ENCODE measurements around the gene LAIR1.

The LAIR1 gene

DNA sequence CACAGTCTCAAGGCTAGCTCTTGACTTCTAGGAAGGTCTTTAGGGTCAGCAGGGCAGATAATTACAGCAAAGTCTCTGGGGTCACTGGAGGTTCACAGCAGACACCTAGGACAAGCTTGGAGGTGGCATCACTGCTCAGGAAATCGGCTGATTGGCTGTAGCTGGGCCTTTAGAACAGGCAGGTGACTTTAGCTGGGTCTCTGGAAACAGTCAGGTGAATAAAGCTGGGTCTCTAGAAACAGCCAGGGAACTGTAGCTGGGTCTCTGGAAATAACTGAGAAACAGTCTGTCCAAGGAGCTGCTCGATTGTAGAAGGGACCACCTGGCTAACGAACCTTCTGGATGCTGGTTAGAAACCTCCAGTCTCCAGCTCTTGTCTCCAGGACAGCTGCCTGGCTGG is 10.0 kb downstream of the LAIR1 start:
- Histone ChIP-seq H3K36me3 (ENCODE audit: control insufficient read depth in 2 of 2, insufficient read depth in 1 of 2, low read length in 2 of 2) (no peaks in the 10 kb centered on the region), H3K4me1 (ENCODE audit: control insufficient read depth, insufficient read depth, low read length) (no peaks in the 10 kb centered on the region), H3K4me3 (ENCODE audit: low read depth, low read length) (no peak overlapping the region), H3K9me3 (ENCODE audit: control insufficient read depth, insufficient read depth, low read depth, low read length) (no peaks in the 10 kb centered on the region), H3K27ac (ENCODE audit: extremely low read depth, low read depth, low read length) (no peak overlapping the region)
- TF ChIP-seq, protein P1, sequence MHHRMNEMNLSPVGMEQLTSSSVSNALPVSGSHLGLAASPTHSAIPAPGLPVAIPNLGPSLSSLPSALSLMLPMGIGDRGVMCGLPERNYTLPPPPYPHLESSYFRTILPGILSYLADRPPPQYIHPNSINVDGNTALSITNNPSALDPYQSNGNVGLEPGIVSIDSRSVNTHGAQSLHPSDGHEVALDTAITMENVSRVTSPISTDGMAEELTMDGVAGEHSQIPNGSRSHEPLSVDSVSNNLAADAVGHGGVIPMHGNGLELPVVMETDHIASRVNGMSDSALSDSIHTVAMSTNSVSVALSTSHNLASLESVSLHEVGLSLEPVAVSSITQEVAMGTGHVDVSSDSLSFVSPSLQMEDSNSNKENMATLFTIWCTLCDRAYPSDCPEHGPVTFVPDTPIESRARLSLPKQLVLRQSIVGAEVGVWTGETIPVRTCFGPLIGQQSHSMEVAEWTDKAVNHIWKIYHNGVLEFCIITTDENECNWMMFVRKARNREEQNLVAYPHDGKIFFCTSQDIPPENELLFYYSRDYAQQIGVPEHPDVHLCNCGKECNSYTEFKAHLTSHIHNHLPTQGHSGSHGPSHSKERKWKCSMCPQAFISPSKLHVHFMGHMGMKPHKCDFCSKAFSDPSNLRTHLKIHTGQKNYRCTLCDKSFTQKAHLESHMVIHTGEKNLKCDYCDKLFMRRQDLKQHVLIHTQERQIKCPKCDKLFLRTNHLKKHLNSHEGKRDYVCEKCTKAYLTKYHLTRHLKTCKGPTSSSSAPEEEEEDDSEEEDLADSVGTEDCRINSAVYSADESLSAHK (tag by site-specific recombination; IDR thresholded peaks at IDR 0.05), result peak; percentile 95
- TF ChIP-seq ZNF211 (tag by site-specific recombination; IDR thresholded peaks at IDR 0.05; ENCODE audit: low read depth), result no peak
- ChIA-PET POLR2A (interaction anchor here (0.9 kb wide), 1 partner anchor 94 kb away, joined by 3 read pairs; the partner anchor contains the start of gene LENG8), CTCF (interaction anchor here (0.5 to 3.8 kb wide), 3 partner anchors 35 to 188 kb away, joined by 3 to 34 read pairs (median 4); no protein-coding TSS in a partner anchor)

DNA sequence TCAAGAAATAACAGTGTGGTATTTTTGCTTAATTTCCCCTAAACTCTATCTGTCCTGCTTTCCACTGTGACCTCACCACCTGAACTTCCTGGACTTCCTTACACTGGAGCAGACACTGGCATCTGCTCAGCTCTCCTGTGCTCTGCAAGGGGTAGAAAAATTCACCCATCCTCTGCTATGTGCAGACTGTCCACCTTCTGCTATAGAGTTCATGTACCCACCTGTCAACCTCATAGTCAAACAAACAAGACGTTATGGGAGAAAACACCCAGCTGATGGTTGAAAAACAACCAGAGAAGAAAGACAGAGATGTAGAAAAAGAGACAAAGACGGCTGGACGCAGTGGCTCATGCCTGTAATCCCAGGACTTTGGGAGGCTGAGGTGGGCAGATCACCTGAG is 12.2 kb downstream of the LAIR1 start:
- no peak overlapping the region for H3K27ac ChIP-seq (ENCODE audit: extremely low read depth, low read depth, low read length)
- ChIA-PET POLR2A (no interaction called here), CTCF (interaction anchor here (0.6 kb wide), 1 partner anchor 117 kb away, joined by 5 read pairs; no protein-coding TSS in a partner anchor)
- TF ChIP-seq SP3 (tag by site-specific recombination; IDR thresholded peaks at IDR 0.05), result no peak
- TF ChIP-seq ZNF555 (tag by site-specific recombination; conservative IDR thresholded peaks at IDR 0.05), result no peak
- TF ChIP-seq, protein P2, sequence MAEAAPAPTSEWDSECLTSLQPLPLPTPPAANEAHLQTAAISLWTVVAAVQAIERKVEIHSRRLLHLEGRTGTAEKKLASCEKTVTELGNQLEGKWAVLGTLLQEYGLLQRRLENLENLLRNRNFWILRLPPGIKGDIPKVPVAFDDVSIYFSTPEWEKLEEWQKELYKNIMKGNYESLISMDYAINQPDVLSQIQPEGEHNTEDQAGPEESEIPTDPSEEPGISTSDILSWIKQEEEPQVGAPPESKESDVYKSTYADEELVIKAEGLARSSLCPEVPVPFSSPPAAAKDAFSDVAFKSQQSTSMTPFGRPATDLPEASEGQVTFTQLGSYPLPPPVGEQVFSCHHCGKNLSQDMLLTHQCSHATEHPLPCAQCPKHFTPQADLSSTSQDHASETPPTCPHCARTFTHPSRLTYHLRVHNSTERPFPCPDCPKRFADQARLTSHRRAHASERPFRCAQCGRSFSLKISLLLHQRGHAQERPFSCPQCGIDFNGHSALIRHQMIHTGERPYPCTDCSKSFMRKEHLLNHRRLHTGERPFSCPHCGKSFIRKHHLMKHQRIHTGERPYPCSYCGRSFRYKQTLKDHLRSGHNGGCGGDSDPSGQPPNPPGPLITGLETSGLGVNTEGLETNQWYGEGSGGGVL (tag by site-specific recombination; IDR thresholded peaks at IDR 0.05), result no peak
- TF ChIP-seq RBAK (tag by site-specific recombination; IDR thresholded peaks at IDR 0.05), result no peak
- TF ChIP-seq, protein P3, sequence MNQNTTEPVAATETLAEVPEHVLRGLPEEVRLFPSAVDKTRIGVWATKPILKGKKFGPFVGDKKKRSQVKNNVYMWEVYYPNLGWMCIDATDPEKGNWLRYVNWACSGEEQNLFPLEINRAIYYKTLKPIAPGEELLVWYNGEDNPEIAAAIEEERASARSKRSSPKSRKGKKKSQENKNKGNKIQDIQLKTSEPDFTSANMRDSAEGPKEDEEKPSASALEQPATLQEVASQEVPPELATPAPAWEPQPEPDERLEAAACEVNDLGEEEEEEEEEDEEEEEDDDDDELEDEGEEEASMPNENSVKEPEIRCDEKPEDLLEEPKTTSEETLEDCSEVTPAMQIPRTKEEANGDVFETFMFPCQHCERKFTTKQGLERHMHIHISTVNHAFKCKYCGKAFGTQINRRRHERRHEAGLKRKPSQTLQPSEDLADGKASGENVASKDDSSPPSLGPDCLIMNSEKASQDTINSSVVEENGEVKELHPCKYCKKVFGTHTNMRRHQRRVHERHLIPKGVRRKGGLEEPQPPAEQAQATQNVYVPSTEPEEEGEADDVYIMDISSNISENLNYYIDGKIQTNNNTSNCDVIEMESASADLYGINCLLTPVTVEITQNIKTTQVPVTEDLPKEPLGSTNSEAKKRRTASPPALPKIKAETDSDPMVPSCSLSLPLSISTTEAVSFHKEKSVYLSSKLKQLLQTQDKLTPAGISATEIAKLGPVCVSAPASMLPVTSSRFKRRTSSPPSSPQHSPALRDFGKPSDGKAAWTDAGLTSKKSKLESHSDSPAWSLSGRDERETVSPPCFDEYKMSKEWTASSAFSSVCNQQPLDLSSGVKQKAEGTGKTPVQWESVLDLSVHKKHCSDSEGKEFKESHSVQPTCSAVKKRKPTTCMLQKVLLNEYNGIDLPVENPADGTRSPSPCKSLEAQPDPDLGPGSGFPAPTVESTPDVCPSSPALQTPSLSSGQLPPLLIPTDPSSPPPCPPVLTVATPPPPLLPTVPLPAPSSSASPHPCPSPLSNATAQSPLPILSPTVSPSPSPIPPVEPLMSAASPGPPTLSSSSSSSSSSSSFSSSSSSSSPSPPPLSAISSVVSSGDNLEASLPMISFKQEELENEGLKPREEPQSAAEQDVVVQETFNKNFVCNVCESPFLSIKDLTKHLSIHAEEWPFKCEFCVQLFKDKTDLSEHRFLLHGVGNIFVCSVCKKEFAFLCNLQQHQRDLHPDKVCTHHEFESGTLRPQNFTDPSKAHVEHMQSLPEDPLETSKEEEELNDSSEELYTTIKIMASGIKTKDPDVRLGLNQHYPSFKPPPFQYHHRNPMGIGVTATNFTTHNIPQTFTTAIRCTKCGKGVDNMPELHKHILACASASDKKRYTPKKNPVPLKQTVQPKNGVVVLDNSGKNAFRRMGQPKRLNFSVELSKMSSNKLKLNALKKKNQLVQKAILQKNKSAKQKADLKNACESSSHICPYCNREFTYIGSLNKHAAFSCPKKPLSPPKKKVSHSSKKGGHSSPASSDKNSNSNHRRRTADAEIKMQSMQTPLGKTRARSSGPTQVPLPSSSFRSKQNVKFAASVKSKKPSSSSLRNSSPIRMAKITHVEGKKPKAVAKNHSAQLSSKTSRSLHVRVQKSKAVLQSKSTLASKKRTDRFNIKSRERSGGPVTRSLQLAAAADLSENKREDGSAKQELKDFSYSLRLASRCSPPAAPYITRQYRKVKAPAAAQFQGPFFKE (tag by site-specific recombination; IDR thresholded peaks at IDR 0.05; ENCODE audit: borderline replicate concordance), result no peak
- no peak for TF ChIP-seq ZBTB48 (tag by site-specific recombination; IDR thresholded peaks at IDR 0.05)
- no peak for TF ChIP-seq ZNF626 (tag by site-specific recombination; IDR thresholded peaks at IDR 0.05)
- TF ChIP-seq, protein P4, sequence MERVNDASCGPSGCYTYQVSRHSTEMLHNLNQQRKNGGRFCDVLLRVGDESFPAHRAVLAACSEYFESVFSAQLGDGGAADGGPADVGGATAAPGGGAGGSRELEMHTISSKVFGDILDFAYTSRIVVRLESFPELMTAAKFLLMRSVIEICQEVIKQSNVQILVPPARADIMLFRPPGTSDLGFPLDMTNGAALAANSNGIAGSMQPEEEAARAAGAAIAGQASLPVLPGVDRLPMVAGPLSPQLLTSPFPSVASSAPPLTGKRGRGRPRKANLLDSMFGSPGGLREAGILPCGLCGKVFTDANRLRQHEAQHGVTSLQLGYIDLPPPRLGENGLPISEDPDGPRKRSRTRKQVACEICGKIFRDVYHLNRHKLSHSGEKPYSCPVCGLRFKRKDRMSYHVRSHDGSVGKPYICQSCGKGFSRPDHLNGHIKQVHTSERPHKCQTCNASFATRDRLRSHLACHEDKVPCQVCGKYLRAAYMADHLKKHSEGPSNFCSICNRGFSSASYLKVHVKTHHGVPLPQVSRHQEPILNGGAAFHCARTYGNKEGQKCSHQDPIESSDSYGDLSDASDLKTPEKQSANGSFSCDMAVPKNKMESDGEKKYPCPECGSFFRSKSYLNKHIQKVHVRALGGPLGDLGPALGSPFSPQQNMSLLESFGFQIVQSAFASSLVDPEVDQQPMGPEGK (tag by site-specific recombination; IDR thresholded peaks at IDR 0.05), result no peak
- TF ChIP-seq ZNF623 (tag by site-specific recombination; IDR thresholded peaks at IDR 0.05), result no peak
- no peak for TF ChIP-seq ZNF10 (tag by site-specific recombination; IDR thresholded peaks at IDR 0.05)
- TF ChIP-seq, protein P5, sequence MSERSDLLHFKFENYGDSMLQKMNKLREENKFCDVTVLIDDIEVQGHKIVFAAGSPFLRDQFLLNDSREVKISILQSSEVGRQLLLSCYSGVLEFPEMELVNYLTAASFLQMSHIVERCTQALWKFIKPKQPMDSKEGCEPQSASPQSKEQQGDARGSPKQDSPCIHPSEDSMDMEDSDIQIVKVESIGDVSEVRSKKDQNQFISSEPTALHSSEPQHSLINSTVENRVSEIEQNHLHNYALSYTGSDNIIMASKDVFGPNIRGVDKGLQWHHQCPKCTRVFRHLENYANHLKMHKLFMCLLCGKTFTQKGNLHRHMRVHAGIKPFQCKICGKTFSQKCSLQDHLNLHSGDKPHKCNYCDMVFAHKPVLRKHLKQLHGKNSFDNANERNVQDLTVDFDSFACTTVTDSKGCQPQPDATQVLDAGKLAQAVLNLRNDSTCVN (tag by site-specific recombination; optimal IDR thresholded peaks at IDR 0.05), result no peak
- H3K36me3 ChIP-seq (ENCODE audit: control insufficient read depth in 2 of 2, insufficient read depth in 1 of 2, low read length in 2 of 2), result no peaks in the 10 kb centered on the region
- no peaks in the 10 kb centered on the region for H3K9me3 ChIP-seq (ENCODE audit: control insufficient read depth, insufficient read depth, low read depth, low read length)
- H3K4me3 ChIP-seq (ENCODE audit: low read depth, low read length), result no peak overlapping the region
- no peaks in the 10 kb centered on the region for H3K4me1 ChIP-seq (ENCODE audit: control insufficient read depth, insufficient read depth, low read length)
